GM18511 (cell line): ENCODE data around the gene PON1.

ENCODE experiments used
- ATAC-seq: cut with Tn5 transposase; IDR thresholded peaks from one replicate; pipeline ENCODE4 v1.9.1; 2021; ENCODE audit warnings: mild to moderate bottlenecking, moderate library complexity; ENCODE audit not compliant: unreplicated experiment

Gene PON1

DNA sequence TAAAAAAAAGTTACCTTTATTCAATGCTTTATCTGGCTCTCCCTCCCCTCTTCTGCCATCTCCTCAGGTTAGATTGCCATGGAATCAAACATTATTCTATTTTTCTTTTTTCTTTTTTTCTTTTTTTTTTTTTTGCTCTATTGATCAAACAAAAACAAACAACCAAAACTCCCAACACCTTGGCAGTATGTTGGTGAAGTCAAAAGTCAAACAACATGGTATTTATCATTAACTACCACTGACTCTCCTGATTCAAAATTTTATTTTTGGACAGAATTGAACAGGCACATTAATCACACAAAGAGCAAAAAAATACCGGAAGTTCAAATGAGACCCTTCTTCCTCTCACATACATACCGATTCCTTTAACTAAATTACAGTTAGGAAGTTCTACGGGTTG is 6.4 kb downstream of the PON1 start:
- ATAC-seq = no peak

GRCh38 chr7:95317546-95317945 is 6.8 kb downstream of the PON1 start:
- no peak for ATAC-seq

DNA sequence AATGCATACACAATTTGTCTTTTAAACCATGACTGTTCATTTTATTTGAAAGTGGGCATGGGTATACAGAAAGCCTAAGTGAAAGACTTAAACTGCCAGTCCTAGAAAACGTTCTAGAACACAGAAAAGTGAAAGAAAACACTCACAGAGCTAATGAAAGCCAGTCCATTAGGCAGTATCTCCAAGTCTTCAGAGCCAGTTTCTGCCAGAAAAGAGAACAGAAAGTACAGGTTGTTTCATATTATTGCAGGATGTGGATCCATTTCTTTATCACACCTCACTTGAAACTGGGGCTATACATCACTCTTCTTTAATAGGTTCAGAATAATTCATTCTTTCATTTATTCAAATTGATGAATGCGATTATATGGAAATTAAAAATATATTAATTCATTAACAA is 7.7 kb downstream of the PON1 start:
- ATAC-seq = peak; percentile 92

- no peak for ATAC-seq
Measured at GRCh38 chr7:95312561-95312960, 11.8 kb downstream of the PON1 start.

GRCh38 chr7:95311389-95311788 is 12.9 kb downstream of the PON1 start:
- no peak for ATAC-seq

GRCh38 chr7:95309951-95310350 is 14.4 kb downstream of the PON1 start:
- no peak for ATAC-seq

DNA sequence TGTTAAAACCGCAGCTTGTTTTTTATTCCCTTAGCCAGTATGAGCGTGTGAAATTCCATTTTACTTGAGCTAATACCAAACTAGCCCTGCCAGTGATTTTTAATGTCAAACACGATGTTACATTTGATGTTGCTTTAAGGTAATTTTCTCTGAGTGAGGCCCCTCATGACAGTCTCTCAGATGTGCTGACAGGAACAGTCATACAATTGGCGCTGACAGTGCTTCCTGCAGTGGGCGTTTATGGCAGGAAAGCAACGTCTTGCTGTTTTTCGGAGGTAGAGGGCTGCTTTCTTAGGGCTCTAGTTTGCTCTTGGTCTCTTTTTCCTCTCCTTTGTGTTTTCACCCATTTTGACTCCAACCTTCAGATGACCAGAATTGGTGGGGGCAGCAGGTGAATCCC is 19.3 kb downstream of the PON1 start:
- ATAC-seq = no peak

GRCh38 chr7:95303013-95303905 is 21.1 kb downstream of the PON1 start:
- ATAC-seq = no peak

GRCh38 chr7:95298091-95298490 is 26.2 kb downstream of the PON1 start:
- no peak for ATAC-seq

DNA sequence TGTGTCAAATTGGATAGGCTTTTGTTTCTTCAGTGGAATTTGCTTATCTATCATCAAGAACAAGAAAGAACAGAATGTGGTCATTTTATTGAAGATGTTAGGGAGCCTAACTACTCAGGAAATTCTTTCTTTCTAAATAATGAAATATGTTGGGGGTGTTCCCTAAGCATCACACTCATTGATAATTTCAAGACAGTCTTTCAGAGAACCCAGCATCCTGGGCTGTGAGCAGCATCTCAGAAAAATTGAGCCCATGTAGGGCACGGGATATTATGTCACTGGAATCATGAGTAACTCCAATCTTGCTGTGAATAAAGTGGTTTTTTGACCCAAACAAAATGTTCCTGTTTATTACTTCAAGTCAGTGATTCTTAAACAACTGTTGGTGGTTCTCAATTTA is 27.3 kb downstream of the PON1 start:
- no peak for ATAC-seq

DNA sequence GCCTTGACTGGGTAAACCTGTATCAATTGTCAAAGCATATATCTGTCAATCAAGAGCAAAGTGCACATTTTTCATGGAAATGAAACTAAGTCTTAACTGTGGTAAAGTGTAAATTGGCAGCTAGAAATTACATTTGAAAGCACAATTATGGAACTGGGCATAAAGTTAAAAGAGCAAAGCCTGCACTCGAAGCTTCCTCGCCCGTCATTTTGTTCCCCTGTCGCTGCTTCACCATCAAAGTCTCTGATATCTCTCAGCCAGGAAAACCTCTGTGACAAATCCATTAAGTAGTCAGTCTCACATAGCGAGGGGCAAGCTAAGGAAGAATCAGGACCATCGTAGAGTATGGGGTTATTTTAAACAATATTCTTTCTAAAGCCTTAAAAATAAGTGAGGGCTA is 27.9 kb downstream of the PON1 start:
- ATAC-seq = no peak

DNA sequence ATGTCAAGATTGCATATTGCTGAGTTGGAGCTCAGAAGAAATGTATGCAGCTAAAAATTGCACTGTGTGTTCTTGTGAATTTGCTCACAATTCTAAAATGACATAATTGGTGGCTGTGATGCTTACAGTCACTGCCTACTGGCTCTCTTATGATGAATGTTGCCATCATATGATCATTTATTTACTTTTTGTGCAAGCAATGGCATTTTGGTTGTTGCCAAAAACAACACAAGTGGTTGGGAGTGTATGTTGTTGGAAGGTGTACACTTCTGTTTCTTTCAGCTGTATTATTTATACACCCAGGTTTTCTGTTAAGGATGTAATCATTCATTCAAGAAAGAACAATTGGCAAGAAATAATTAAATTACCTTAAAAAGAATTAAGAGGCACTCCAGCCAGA is 28.9 kb downstream of the PON1 start:
- no peak for ATAC-seq

- no peak for ATAC-seq
Measured at GRCh38 chr7:95290166-95290830, 34.0 kb downstream of the PON1 start.

- ATAC-seq = no peak
Measured at GRCh38 chr7:95286096-95286495, 38.2 kb downstream of the PON1 start.

GRCh38 chr7:95279417-95279816 is 44.9 kb downstream of the PON1 start:
- ATAC-seq = no peak

- ATAC-seq = no peak
Measured at GRCh38 chr7:95276114-95276513, 48.2 kb downstream of the PON1 start.

GRCh38 chr7:95269640-95270039 is 54.7 kb downstream of the PON1 start:
- no peak for ATAC-seq

DNA sequence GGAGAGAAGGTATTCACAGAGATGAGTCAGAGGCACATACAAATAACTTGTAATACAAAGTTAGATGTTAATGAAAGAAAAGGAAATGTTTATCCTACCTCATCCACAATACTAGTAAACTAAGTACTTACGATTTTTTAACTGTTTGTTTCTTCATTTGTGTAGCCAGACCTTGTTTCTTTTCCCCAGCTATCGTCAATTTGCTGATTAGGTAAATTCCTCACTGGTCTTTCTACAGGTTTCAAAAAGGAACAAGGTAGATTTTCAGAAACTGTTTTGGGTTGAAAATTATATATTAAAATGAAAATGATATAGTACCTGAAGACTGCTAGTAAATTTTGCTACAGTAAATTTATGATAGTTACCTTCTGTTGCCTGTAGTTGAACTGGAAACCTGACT is 56.6 kb downstream of the PON1 start:
- ATAC-seq = no peak

DNA sequence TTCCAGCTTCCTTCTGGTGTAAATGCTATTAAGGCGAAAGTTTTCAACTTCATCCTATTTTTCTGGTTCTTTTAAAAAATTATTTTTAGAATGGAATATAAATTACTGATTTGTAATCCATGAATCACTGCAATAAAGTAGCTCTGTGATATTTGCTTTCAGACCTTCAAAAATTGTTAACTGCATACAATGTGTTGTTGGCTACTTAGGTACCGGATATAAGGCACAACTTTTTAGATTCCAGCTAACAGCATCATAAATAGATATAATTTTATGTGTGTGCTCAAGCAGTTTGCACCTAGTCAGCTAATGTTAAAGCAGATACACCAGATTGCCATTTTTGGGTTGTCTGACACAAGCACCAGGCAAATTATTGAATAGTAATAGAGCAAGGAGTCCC is 58.7 kb downstream of the PON1 start:
- no peak for ATAC-seq

DNA sequence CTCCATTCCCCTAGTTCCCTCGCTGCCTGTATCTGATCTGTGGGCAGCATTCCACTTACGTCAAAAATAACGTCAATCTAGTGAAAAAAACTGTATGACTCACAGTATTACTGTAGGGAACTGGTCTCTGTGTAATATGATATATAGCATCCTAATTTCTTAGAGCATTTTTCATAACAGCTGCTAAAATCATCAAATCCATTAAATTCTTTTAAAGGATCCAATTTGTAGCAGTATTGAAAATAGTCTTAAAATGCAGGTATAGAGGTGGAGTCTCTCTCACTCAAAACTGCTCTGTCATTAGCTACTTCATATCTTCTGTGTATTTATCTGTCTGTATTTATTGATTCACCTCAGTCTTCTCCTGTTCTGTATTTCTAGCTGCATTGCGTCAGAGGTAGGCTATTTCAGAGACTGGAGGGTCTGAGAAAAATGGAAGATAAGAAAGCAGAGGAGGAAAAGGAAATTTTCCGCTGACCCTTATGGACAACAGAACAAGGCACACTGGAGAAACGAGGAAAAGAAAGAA is 59.9 kb downstream of the PON1 start:
- ATAC-seq = no peak

DNA sequence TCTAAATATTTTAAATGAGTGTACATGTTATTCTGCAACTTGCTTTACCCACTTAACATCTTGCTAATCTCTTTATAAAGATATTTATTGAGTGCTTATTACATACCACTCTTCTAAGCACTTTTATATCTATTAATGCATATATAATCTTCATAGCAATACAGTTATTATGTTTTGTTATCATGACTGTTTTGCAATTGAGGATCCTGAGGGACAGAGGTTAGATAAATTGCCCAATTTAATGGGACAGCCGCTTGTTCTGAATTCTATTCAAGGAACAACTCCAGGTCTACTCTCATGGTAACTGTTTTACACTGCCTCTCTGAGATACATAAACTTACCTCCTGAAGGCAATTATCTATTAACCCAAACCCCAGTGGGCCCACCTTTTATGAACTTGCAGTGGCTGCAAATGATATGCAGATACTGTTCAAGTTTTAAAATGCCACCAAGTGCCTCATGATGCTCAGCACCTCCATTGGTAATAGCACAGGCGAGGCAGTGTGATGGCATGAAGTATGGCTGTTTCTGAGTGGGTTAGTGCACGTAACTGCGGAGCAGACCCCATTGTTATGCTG is 60.5 kb downstream of the PON1 start:
- no peak for ATAC-seq

DNA sequence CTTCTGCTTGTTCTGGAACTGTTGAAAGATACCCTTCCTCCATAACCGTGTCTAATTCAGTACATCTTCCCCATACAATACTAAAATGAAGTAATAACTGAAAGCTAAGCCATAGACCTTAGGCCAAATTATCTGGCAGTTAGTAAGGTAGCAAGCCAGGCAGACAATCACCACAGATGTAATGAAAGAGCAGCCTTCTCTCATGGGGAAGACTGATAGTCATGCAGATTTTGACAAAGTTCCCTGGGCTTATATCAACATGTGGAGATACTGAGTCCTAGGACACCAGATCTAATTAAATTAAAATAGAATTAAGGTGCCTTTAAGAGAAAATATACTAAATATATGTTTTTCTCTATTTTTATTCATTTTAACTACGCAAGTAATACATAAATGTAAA is 61.5 kb downstream of the PON1 start:
- no peak for ATAC-seq
